Mononuclear cell (primary cell): ENCODE results near the gene RPS8. TPM values are rescaled to one million over a fixed set of nuclear protein-coding genes. Genes with fewer than 3 reads are reported as not detected.
"Not testable (repeated sequence)": the region's sequence is repeated elsewhere in the genome, so short reads cannot be mapped to it uniquely, and the experiment has no call there.

ENCODE experiments used
- H3K27me3 ChIP-seq: 2 replicates; pipeline ENCODE4 v1.6.0; 2011; ENCODE audit warnings: low read length, control low read depth; ENCODE audit not compliant: insufficient read depth
- H3K4me1 ChIP-seq: 2 replicates; pipeline ENCODE4 v1.5.1; 2011; ENCODE audit warnings: mild to moderate bottlenecking, low read length, control low read depth; ENCODE audit not compliant: insufficient read depth
- H3K4me3 ChIP-seq: 2 replicates; pipeline ENCODE4 v1.5.1; 2011; ENCODE audit warnings: mild to moderate bottlenecking, low read length, moderate library complexity
- H3K9me3 ChIP-seq: 2 replicates; pipeline ENCODE4 v1.5.1; 2011; ENCODE audit warnings: low read depth, mild to moderate bottlenecking, control low read depth, low read length
- total RNA-seq: library from RNA; depleted of rRNA; stranded (reverse); fragments of >200 nt; gene quantifications from one replicate; pipeline ENCODE4 v1.2.3, GENCODE V29; 2012

The RPS8 gene
- total RNA-seq, 1 donor: 2,122 TPM

DNA sequence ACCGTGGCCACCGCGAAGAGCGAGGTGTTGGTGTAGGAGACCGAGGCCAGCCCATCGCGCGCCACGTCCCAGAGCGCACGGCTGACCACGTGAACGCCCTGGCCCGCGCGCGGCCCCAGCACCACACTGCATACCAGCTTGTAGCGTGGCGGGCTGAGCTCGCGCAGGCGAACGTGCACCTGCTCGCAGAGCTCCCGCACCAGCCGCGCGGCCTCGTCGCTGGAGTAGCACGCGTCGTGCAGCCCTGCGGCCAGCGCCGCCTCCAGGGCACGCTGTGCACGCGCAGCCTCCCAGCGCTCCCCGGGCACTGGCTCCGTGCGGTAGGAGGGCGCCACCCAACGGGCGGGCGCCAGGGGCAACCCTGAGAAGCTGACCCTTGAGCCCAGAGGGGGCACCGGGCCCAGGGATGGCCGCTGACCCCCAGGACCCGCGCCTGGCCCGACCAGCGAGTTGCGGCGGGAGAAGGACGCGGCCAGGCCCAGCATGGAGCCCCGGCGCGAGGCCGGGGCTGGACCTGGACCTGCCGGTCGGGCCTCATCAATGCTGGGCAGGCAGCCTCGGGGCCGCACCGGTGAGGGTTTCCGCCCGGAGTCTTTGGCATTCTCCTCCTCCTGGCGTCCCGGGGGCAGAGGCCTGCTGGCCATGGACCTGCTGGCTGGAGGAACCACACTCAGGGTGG, 30.8 kb downstream of the RPS8 start:
- peaks cover 78% of the 10 kb centered on the region for H3K4me1 ChIP-seq
- H3K27me3 ChIP-seq: no peaks in the 10 kb centered on the region
- no peak overlapping the region for H3K4me3 ChIP-seq
- H3K9me3 ChIP-seq: no peaks in the 10 kb centered on the region

GRCh38 chr1:44806704-44807363, 31.5 kb downstream of the RPS8 start, which contains the start of gene DYNLT4:
DYNLT4 (minus strand) TSS chr1:44807351; CDS start chr1:44806668, 683 bp downstream.
- Histone ChIP-seq H3K9me3 (no peaks in the 10 kb centered on the region), H3K27me3 (no peaks in the 10 kb centered on the region), H3K4me1 (peaks cover 79% of the 10 kb centered on the region), H3K4me3 (no peak within 1 kb of the TSS)

GRCh38 chr1:44807364-44808062, 32.2 kb downstream of the RPS8 start:
- no peak overlapping the region for H3K4me3 ChIP-seq
- peaks cover 72% of the 10 kb centered on the region for H3K4me1 ChIP-seq
- H3K9me3 ChIP-seq: no peaks in the 10 kb centered on the region
- no peaks in the 10 kb centered on the region for H3K27me3 ChIP-seq

- no peaks in the 10 kb centered on the region for H3K27me3 ChIP-seq
- H3K9me3 ChIP-seq: no peaks in the 10 kb centered on the region
- H3K4me3 ChIP-seq: no peak within 1 kb of the TSS
- peaks cover 70% of the 10 kb centered on the region for H3K4me1 ChIP-seq
Observed at GRCh38 chr1:44808063-44808937, 33.0 kb downstream of the RPS8 start, which contains the start of gene BTBD19. BTBD19 (plus strand) TSS chr1:44808523; CDS start chr1:44808821, 298 bp downstream.

- no peaks in the 10 kb centered on the region for H3K27me3 ChIP-seq
- no peaks in the 10 kb centered on the region for H3K9me3 ChIP-seq
- H3K4me1 ChIP-seq: peaks cover 75% of the 10 kb centered on the region
- H3K4me3 ChIP-seq: no peak overlapping the region
Observed at GRCh38 chr1:44808938-44809917, 33.9 kb downstream of the RPS8 start.

DNA sequence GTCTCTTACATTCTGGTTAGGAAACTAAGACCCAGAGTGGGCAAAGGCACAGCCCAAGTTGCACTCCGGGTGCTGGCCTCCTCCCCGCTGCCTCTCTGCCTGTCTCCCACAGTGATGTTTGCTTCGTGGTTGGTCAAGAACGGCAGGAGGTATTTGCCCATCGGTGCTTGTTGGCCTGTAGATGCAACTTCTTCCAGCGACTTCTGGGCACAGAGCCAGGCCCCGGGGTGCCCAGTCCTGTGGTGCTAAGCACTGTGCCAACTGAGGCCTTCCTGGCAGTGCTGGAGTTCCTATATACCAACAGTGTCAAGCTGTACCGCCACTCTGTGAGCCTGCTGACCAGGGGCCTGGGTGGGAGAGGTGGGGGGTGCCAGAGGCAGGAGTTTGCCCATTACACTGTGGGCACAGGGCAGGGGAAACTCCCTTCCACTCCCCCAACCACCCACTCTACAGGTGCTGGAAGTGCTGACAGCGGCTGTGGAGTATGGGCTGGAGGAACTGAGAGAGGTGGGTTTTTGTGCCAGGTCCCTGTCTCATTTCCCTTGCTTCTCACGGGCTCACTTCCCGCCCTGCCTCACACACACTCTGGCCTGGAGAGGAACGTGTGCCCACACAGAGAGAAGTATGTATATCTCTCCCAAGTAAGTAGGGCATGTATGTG, 34.9 kb downstream of the RPS8 start:
- peaks cover 85% of the 10 kb centered on the region for H3K4me1 ChIP-seq
- no peak overlapping the region for H3K4me3 ChIP-seq
- H3K27me3 ChIP-seq: no peaks in the 10 kb centered on the region
- no peaks in the 10 kb centered on the region for H3K9me3 ChIP-seq

DNA sequence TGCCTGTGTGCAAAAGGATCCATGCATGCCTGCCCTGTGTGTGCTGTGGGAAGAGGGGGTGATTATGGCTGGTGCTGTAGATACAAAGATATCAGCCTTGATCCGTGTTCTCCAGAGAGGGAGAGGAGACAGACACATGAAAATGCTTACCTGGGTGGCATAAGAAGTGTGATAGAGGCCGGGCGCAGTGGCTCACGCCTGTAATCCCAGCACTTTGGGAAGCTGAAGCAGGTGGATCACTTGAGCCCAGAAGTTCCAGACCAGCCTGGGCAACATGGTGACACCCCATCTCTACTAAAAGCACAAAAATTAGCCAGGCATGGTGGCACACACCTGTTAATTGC, 35.4 kb downstream of the RPS8 start:
- H3K4me1 ChIP-seq: peaks cover 87% of the 10 kb centered on the region
- H3K27me3 ChIP-seq, H3K9me3 ChIP-seq, H3K4me3 ChIP-seq: not testable (repeated sequence)

DNA sequence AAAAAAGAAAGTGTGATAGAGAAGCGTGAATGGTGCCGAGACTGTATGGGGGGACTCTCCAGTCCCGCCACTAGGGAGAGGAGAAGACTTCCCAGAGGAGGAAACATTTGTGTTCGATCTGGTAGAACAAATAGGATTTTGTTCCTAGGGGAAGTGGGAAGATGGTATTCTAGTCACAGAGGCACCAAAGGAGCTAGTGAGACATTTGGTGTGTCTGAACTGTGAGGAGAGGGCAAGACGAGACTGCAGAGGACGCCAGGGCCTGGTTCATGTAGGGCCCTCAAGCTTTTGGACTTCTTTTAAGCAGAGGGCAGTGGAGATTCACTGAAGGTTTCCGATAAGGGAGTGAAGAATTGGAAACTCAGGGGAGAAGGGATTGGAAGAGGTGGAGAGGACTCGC, 35.9 kb downstream of the RPS8 start:
- Histone ChIP-seq H3K27me3 (no peaks in the 10 kb centered on the region), H3K9me3 (no peaks in the 10 kb centered on the region), H3K4me1 (peaks cover 82% of the 10 kb centered on the region), H3K4me3 (no peak overlapping the region)

DNA sequence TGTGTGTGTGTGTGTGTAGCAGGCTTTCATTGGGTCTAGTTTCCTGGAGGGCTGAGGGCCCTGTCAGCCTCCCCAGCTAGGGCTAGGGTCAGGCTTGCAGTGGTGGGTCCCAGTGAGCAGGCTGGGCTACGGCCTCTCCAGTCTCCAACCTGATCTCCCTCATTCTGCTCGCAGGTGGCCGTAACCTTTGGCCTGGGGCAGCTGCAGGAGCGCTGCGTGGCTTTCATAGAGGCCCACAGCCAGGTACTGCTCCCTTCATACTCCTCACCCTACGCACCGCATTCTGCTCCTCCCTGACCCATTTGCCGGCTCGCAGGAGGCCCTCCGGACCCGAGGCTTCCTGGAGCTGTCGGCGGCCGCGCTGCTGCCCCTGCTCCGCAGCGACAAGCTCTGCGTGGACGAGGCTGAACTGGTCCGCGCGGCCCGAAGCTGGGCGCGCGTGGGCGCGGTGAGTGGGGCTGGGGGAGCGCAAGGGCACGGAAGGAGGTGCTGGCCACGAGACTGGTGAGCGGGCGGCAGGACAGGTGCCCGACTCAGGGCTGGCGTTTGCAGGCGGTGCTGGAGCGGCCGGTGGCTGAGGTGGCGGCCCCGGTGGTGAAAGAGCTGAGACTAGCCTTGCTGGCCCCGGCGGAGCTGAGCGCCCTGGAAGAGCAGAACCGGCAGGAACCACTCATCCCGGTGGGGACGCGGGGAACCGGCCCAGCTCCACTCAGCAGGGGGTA, 37.6 kb downstream of the RPS8 start:
- H3K4me3 ChIP-seq: no peak overlapping the region
- H3K9me3 ChIP-seq: no peaks in the 10 kb centered on the region

DNA sequence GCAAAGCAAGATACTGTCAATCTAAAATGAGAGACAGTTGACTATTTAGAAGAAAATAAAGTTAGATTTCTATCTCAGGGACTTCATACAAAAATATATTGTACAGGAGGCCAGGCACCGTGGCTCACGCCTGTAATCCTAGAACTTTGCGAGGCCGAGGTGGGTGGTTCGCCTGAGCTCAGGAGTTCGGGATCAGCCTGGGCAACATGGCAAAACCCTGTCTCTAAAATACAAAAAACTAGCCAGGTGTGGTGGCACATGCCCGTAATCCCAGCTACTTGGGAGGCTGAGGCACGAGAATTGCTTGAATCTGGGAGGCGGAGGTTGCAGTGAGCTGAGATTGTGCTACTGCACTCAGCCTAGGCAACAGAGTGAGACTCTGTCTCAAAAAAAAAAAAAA, 40.6 kb downstream of the RPS8 start:
- H3K27me3 ChIP-seq: not testable (repeated sequence)
- peaks cover 57% of the 10 kb centered on the region for H3K4me1 ChIP-seq

More for the DNA sequence above, 37.6 kb downstream of the RPS8 start:
- H3K27me3 ChIP-seq: no peaks in the 10 kb centered on the region
- H3K4me1 ChIP-seq: peaks cover 64% of the 10 kb centered on the region

GRCh38 chr1:44817307-44817706, 42.0 kb downstream of the RPS8 start:
- Histone ChIP-seq H3K4me1 (peaks cover 51% of the 10 kb centered on the region), H3K4me3 (no peak overlapping the region), H3K9me3 (no peaks in the 10 kb centered on the region), H3K27me3 (no peaks in the 10 kb centered on the region)

More for the DNA sequence above, 40.6 kb downstream of the RPS8 start:
- H3K4me3 ChIP-seq, H3K9me3 ChIP-seq: not testable (repeated sequence)

DNA sequence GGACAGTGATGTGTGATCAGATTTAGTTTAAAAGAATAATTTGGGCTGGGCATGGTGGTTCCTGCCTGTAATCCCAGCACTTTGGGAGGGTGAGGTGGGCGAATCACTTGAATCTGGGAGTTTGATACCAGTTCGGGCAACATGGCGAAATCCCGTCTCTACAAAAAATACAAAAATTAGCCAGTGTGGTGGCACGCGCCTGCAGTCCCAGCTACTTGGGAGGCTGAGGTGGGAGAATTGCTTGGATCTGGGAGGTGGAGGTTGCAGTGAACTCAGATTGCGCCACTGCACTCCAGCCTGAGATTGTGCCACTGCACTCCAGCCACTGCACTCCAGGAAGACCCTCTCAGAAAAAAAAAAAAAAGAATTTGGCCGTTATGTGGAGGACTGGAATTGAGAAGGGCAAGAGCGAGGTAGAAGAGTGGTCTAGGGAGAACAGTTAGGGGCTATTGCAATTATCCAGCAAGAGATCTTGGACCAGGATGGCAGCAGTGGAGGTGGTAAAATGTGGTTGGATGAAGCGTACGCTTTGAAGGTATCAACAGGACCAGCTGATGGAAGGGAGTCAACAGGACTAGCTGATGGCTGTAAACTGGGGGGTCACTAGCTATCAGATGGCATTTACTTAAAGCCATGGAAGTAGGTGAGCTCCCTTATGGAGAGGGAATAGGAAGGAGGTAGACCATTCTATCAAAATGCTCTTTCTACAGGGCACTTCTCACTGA, 42.6 kb downstream of the RPS8 start:
- Histone ChIP-seq H3K4me1 (peaks cover 50% of the 10 kb centered on the region), H3K4me3 (no peak overlapping the region), H3K27me3 (no peaks in the 10 kb centered on the region), H3K9me3 (no peaks in the 10 kb centered on the region)
